Spleen (tissue), 7 donors: ENCODE data around the gene CCDC138.

Source experiments
- CTCF ChIP-seq, 11 experiments: fragments of 200-600 bp in 7 of 11; fragments of 450-650 bp in 4 of 11; sonication (generic) in 4 of 11; IDR thresholded peaks in 8 of 11; conservative IDR thresholded peaks in 3 of 11; 1 replicate in 7 of 11; 2 replicates in 4 of 11; pipeline versions ENCODE4 v1.4.0 to v1.8.0; 2016 to 2021; ENCODE audit warnings: antibody characterized with exemption in 11 of 11, inconsistent platforms in 4 of 11, mild to moderate bottlenecking in 1 of 11
- POLR2A ChIP-seq, 3 donors: fragments of 450-650 bp; IDR thresholded peaks; one replicate each; pipeline ENCODE4 v1.5.1; 2017; ENCODE audit warnings: antibody characterized with exemption in 3 of 3, mild to moderate bottlenecking in 1 of 3
- donor health status: DM: no; HTN: no; CAD: no; lungs with moderate emphysema.
- donor health status: DM: no; HTN: no; CAD: no.
- donor health status: DM: no; HTN: no; CAD: no.

GRCh38 chr2:108919571-108920373 lies 133.2 kb downstream of the CCDC138 start:
- TF ChIP-seq POLR2A (IDR thresholded peaks at IDR 0.05) (no peak), CTCF (IDR thresholded peaks at IDR 0.05 in 8 of 11, conservative IDR thresholded peaks at IDR 0.05 in 3 of 11) (no peak)
